Gastroesophageal sphincter (tissue), 3 donors: ENCODE measurements around the gene LGALS7.

Experiments
- CTCF ChIP-seq, 4 experiments: fragments of 200-600 bp in 2 of 4; fragments of 450-650 bp in 2 of 4; sonication (generic) in 1 of 4; IDR thresholded peaks; one replicate each; pipeline ENCODE4 v1.5.1; 2017 to 2019; ENCODE audit warnings: antibody characterized with exemption in 4 of 4, mild to moderate bottlenecking in 2 of 4, moderate library complexity in 2 of 4
- POLR2A ChIP-seq, 2 donors: fragments of 450-650 bp; IDR thresholded peaks; one replicate each; pipeline ENCODE4 v1.6.1; 2017; ENCODE audit warnings: antibody characterized with exemption in 2 of 2, mild to moderate bottlenecking in 2 of 2, moderate library complexity in 1 of 2

DNA sequence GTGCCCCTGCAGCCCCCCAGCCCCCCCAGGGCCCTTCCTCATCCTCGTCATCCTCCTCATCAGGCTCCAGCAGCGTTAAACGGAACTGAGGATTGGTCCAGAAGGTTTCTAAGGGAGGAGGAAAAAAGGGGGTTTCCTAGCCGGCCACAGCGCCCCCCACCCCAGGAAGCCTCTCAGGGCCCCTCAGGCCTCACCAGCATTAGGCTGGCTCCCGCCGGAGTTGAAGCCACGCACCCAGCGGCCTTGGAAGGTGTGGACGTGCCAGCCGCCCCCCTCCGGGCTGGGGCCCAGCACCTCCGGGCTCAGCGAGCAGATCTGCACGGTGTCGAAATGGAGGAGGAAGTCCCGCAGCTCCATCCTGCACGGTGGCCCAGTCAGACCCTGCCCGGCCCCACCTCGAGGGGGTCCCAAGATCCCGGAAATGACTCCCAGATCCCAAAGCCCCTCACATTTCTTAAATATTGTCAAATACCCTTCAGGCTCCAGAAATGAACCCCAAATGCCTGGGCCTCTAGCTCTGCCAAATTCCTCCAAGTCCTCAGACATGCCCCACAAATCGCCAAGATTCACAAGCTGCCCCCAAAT lies 35.9 kb downstream of the LGALS7 start:
- no peak for TF ChIP-seq POLR2A (IDR thresholded peaks at IDR 0.05)
- TF ChIP-seq CTCF (IDR thresholded peaks at IDR 0.05), result no peak
